Ishikawa (cell line): ENCODE measurements around the gene TLE7.

Experiments
- CEBPB ChIP-seq: IDR thresholded peaks from 2 replicates; pipeline ENCODE4 v1.6.1; 2012
- CREB1 ChIP-seq: IDR thresholded peaks from 2 replicates; pipeline ENCODE4 v1.6.1; 2012; ENCODE audit warnings: low read depth
- EGR1 ChIP-seq: IDR thresholded peaks from 2 replicates; pipeline ENCODE4 v1.6.1; 2012
- EP300 ChIP-seq: IDR thresholded peaks from 2 replicates; pipeline ENCODE4 v1.6.1; 2012; ENCODE audit warnings: borderline replicate concordance
- FOXM1 ChIP-seq: IDR thresholded peaks from 2 replicates; pipeline ENCODE4 v1.6.1; 2012; ENCODE audit warnings: low read depth, borderline replicate concordance
- MAX ChIP-seq: IDR thresholded peaks from 2 replicates; pipeline ENCODE4 v1.6.1; 2012
- RAD21 ChIP-seq: IDR thresholded peaks from 2 replicates; pipeline ENCODE4 v1.6.1; 2012; ENCODE audit warnings: low read depth
- REST ChIP-seq: IDR thresholded peaks from 2 replicates; pipeline ENCODE4 v1.6.1; 2012; ENCODE audit warnings: low read depth, mild to moderate bottlenecking
- TAF1 ChIP-seq: IDR thresholded peaks from 2 replicates; pipeline ENCODE4 v1.6.1; 2012; ENCODE audit warnings: low read depth, mild to moderate bottlenecking
- TCF12 ChIP-seq: IDR thresholded peaks from 2 replicates; pipeline ENCODE4 v1.6.1; 2012; ENCODE audit warnings: low read depth
- TEAD4 ChIP-seq: IDR thresholded peaks from 2 replicates; pipeline ENCODE4 v1.6.1; 2012
- USF1 ChIP-seq: IDR thresholded peaks from 2 replicates; pipeline ENCODE4 v1.6.1; 2012
- YY1 ChIP-seq: IDR thresholded peaks from 2 replicates; pipeline ENCODE4 v1.6.1; 2012; ENCODE audit warnings: low read depth
- ZBTB7A ChIP-seq: IDR thresholded peaks from 2 replicates; pipeline ENCODE4 v1.6.1; 2012; ENCODE audit warnings: low read depth

Gene TLE7

GRCh38 chr16:71443714-71444113, 1.9 kb upstream of the TLE7 start:
- TF ChIP-seq TEAD4 (no peak), REST (no peak), YY1 (no peak), USF1 (no peak), CEBPB (no peak), TCF12 (no peak), TAF1 (no peak), EGR1 (no peak), CREB1 (no peak), EP300 (no peak), ZBTB7A (no peak), MAX (no peak)

GRCh38 chr16:71441348-71442050, 355 bp downstream of the TLE7 start:
- no peak for TF ChIP-seq EP300
- TF ChIP-seq FOXM1 = no peak
- no peak for TF ChIP-seq CREB1
- no peak for TF ChIP-seq USF1
- no peak for TF ChIP-seq TEAD4
- no peak for TF ChIP-seq CEBPB

GRCh38 chr16:71440669-71441347, 1.0 kb downstream of the TLE7 start:
- no peak for TF ChIP-seq CEBPB
- TF ChIP-seq MAX = no peak
- TF ChIP-seq TEAD4 = no peak
- TF ChIP-seq FOXM1 = no peak
- no peak for TF ChIP-seq EP300
- TF ChIP-seq CREB1 = no peak
- no peak for TF ChIP-seq TAF1
- TF ChIP-seq REST = no peak
- no peak for TF ChIP-seq USF1
- no peak for TF ChIP-seq RAD21
- no peak for TF ChIP-seq EGR1
- TF ChIP-seq YY1 = no peak
- no peak for TF ChIP-seq TCF12

- TF ChIP-seq RAD21 (no peak), MAX (no peak), CREB1 (no peak), USF1 (no peak), ZBTB7A (no peak), EP300 (no peak), CEBPB (no peak), TEAD4 (no peak), YY1 (no peak), REST (no peak)
These were observed 2.3 kb downstream of the TLE7 start for GRCh38 chr16:71439523-71439922.
